ENCODE measurements around the gene HOXC12.

The HOXC12 gene

DNA sequence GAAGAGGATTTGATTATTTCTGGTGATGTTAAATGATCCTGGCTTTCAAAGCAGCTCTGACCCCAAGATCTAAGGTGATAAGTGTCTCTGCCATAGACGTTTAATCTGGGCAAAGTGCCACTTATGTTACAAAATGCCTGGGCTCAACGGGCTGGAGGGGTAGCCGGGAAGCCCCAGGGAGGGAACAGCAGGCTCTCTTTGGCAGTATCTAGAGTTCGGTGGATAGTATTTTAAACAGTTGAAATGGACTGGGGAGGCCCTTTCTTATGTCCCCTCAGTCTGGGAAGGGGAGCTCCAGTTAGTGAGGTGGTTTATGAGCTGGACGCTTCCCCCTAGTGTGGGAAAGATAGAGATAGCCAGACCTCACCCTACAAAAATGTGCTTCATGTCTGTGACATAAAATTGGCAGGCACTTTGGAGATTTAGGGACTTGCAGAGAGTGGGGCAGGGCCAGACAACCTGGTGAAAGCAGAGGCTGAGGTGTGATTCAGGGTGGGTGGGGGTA, 12.8 kb downstream of the HOXC12 start (continued):
- no peak for TF ChIP-seq ZNF8 (CRISPR knock-in tag; IDR thresholded peaks at IDR 0.05)

DNA sequence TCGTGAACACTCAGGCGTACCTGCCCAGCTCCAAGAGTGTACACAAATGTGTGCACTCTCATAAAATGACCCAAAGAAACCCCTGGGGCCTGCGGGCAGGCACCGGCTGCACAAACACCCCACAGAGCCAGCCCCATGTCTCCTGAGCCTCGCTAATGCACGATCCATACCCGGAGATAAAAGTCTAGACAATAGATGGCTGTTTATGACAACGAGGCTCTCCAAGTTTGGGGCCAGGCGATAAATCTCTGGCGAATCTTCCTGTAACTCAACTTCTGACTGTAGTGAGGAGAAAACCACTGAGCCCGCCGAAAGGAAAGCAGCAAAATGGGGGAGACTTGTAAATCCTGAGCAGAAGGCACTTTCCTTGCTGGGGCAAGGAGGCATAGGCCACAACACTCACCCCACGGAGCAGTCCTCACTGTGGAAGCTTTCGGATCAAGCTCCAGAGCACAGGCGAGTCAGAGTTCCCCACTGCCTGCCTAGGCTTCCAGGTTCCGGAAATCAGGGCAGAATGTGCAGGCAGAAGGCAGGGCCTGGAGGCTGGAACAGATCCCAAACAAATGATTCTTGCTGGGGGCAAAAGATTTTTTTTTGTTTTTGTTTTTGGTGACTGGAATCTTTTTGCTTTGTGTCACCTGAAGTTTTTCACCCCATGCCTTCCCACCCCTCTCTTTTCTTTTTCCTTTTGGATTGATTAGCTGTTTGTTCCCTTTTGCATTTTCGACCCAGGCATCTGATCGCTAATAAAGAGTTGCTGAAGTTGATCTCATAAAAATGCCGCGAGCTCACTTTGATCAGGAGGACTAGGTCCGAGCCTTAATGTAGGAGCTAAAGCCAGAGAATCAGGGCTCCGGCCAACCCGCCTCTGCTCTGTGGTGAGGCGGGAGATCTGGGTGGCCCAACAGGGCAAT, 13.8 kb downstream of the HOXC12 start:
- no peak for ATAC-seq
- TF ChIP-seq, protein P1, sequence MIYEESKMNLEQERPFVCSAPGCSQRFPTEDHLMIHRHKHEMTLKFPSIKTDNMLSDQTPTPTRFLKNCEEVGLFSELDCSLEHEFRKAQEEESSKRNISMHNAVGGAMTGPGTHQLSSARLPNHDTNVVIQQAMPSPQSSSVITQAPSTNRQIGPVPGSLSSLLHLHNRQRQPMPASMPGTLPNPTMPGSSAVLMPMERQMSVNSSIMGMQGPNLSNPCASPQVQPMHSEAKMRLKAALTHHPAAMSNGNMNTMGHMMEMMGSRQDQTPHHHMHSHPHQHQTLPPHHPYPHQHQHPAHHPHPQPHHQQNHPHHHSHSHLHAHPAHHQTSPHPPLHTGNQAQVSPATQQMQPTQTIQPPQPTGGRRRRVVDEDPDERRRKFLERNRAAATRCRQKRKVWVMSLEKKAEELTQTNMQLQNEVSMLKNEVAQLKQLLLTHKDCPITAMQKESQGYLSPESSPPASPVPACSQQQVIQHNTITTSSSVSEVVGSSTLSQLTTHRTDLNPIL (CRISPR knock-in tag; IDR thresholded peaks at IDR 0.05; ENCODE audit: low read depth) = no peak
- TF ChIP-seq RARB (CRISPR knock-in tag; IDR thresholded peaks at IDR 0.05) = no peak
- no peak for TF ChIP-seq ZNF70 (CRISPR knock-in tag; IDR thresholded peaks at IDR 0.05)
- TF ChIP-seq CSDC2 (CRISPR knock-in tag; IDR thresholded peaks at IDR 0.05) = no peak
- no peak for TF ChIP-seq ZC3H10 (CRISPR knock-in tag; IDR thresholded peaks at IDR 0.05)
- TF ChIP-seq, protein P2, sequence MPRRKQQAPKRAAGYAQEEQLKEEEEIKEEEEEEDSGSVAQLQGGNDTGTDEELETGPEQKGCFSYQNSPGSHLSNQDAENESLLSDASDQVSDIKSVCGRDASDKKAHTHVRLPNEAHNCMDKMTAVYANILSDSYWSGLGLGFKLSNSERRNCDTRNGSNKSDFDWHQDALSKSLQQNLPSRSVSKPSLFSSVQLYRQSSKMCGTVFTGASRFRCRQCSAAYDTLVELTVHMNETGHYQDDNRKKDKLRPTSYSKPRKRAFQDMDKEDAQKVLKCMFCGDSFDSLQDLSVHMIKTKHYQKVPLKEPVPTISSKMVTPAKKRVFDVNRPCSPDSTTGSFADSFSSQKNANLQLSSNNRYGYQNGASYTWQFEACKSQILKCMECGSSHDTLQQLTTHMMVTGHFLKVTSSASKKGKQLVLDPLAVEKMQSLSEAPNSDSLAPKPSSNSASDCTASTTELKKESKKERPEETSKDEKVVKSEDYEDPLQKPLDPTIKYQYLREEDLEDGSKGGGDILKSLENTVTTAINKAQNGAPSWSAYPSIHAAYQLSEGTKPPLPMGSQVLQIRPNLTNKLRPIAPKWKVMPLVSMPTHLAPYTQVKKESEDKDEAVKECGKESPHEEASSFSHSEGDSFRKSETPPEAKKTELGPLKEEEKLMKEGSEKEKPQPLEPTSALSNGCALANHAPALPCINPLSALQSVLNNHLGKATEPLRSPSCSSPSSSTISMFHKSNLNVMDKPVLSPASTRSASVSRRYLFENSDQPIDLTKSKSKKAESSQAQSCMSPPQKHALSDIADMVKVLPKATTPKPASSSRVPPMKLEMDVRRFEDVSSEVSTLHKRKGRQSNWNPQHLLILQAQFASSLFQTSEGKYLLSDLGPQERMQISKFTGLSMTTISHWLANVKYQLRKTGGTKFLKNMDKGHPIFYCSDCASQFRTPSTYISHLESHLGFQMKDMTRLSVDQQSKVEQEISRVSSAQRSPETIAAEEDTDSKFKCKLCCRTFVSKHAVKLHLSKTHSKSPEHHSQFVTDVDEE (CRISPR knock-in tag; IDR thresholded peaks at IDR 0.05) = no peak
- no peak for TF ChIP-seq GLIS3 (CRISPR knock-in tag; IDR thresholded peaks at IDR 0.05)
- no peak for TF ChIP-seq ISL1 (CRISPR knock-in tag; IDR thresholded peaks at IDR 0.05)
- no peak for TF ChIP-seq ZNF565 (CRISPR knock-in tag; conservative IDR thresholded peaks at IDR 0.05; ENCODE audit: low read depth)
- TF ChIP-seq ZFP3 (CRISPR knock-in tag; IDR thresholded peaks at IDR 0.05) = no peak

DNA sequence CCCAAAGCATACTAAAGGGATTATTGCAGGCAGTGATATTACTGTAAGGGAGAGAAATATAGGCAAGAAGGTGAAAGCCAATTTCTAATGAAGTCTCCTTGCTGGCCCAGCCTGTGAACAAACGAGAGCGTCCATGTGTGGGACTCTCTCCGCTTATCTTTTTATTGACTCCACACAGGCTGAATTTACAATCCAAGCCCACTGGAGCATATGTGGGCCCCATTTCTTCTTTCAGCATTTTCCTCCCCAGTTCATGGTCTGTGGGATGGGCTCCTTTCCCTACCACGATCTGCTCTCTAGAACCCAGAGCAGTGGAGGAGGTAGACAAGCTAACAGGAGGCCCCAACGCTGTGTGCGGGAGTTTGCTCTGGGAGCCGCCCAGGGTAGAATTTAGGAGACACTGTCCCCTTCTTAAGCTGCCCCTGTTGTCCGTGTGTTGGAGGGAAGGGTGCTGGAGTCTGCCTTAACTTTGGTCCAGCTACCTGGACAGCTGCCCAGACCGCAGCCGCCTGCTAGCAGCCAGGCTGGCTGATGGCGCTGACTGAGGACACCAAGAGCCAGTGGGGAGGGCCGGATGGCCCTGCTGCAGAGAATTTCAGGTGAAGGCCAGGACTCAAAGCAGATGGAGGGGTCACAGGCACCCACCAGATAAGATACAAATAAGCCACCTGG, 15.0 kb downstream of the HOXC12 start:
- no peak for ATAC-seq
- TF ChIP-seq ZNF8 (CRISPR knock-in tag; IDR thresholded peaks at IDR 0.05) (no peak), TCF4 (CRISPR knock-in tag; IDR thresholded peaks at IDR 0.05; ENCODE audit: borderline replicate concordance) (no peak), GLIS3 (CRISPR knock-in tag; IDR thresholded peaks at IDR 0.05) (no peak), ZFP3 (CRISPR knock-in tag; IDR thresholded peaks at IDR 0.05) (no peak), ZNF70 (CRISPR knock-in tag; IDR thresholded peaks at IDR 0.05) (no peak), PPARA (CRISPR knock-in tag; IDR thresholded peaks at IDR 0.05; ENCODE audit: borderline replicate concordance) (no peak), SNAI2 (CRISPR knock-in tag; IDR thresholded peaks at IDR 0.05) (no peak), BACH2 (CRISPR knock-in tag; IDR thresholded peaks at IDR 0.05; ENCODE audit: borderline replicate concordance) (no peak), ISL1 (CRISPR knock-in tag; IDR thresholded peaks at IDR 0.05) (no peak), ZC3H10 (CRISPR knock-in tag; IDR thresholded peaks at IDR 0.05) (no peak), RARB (CRISPR knock-in tag; IDR thresholded peaks at IDR 0.05) (no peak), ZFP30 (CRISPR knock-in tag; IDR thresholded peaks at IDR 0.05) (no peak), TOX (CRISPR knock-in tag; IDR thresholded peaks at IDR 0.05; ENCODE audit: borderline replicate concordance) (no peak), ARNTL (CRISPR knock-in tag; IDR thresholded peaks at IDR 0.05; ENCODE audit: borderline replicate concordance, low read depth) (no peak), OSR1 (CRISPR knock-in tag; IDR thresholded peaks at IDR 0.05) (no peak)
- TF ChIP-seq, protein P3, sequence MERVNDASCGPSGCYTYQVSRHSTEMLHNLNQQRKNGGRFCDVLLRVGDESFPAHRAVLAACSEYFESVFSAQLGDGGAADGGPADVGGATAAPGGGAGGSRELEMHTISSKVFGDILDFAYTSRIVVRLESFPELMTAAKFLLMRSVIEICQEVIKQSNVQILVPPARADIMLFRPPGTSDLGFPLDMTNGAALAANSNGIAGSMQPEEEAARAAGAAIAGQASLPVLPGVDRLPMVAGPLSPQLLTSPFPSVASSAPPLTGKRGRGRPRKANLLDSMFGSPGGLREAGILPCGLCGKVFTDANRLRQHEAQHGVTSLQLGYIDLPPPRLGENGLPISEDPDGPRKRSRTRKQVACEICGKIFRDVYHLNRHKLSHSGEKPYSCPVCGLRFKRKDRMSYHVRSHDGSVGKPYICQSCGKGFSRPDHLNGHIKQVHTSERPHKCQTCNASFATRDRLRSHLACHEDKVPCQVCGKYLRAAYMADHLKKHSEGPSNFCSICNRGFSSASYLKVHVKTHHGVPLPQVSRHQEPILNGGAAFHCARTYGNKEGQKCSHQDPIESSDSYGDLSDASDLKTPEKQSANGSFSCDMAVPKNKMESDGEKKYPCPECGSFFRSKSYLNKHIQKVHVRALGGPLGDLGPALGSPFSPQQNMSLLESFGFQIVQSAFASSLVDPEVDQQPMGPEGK (CRISPR knock-in tag; IDR thresholded peaks at IDR 0.05; ENCODE audit: borderline replicate concordance) = no peak
- TF ChIP-seq, protein P4, sequence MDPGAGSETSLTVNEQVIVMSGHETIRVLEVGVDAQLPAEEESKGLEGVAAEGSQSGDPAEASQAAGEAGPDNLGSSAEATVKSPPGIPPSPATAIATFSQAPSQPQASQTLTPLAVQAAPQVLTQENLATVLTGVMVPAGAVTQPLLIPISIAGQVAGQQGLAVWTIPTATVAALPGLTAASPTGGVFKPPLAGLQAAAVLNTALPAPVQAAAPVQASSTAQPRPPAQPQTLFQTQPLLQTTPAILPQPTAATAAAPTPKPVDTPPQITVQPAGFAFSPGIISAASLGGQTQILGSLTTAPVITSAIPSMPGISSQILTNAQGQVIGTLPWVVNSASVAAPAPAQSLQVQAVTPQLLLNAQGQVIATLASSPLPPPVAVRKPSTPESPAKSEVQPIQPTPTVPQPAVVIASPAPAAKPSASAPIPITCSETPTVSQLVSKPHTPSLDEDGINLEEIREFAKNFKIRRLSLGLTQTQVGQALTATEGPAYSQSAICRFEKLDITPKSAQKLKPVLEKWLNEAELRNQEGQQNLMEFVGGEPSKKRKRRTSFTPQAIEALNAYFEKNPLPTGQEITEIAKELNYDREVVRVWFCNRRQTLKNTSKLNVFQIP (CRISPR knock-in tag; IDR thresholded peaks at IDR 0.05; ENCODE audit: borderline replicate concordance, low read depth) = no peak
- TF ChIP-seq, protein P5, sequence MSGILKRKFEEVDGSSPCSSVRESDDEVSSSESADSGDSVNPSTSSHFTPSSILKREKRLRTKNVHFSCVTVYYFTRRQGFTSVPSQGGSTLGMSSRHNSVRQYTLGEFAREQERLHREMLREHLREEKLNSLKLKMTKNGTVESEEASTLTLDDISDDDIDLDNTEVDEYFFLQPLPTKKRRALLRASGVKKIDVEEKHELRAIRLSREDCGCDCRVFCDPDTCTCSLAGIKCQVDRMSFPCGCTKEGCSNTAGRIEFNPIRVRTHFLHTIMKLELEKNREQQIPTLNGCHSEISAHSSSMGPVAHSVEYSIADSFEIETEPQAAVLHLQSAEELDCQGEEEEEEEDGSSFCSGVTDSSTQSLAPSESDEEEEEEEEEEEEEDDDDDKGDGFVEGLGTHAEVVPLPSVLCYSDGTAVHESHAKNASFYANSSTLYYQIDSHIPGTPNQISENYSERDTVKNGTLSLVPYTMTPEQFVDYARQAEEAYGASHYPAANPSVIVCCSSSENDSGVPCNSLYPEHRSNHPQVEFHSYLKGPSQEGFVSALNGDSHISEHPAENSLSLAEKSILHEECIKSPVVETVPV (CRISPR knock-in tag; IDR thresholded peaks at IDR 0.05) = no peak
- TF ChIP-seq, protein P1 (CRISPR knock-in tag; IDR thresholded peaks at IDR 0.05; ENCODE audit: low read depth) = no peak
- TF ChIP-seq, protein P2 (CRISPR knock-in tag; IDR thresholded peaks at IDR 0.05) = no peak
